ENCODE measurements around the gene WNT10A. TPM values are rescaled to one million over a fixed set of nuclear protein-coding genes. Genes with fewer than 3 reads are reported as not detected.

WNT10A gene
- total and polyA plus RNA-seq, 9 of the 15 experiments (the other 6 are each of a cell fraction or from before 2014, with no cell fraction given) = not detected

DNA sequence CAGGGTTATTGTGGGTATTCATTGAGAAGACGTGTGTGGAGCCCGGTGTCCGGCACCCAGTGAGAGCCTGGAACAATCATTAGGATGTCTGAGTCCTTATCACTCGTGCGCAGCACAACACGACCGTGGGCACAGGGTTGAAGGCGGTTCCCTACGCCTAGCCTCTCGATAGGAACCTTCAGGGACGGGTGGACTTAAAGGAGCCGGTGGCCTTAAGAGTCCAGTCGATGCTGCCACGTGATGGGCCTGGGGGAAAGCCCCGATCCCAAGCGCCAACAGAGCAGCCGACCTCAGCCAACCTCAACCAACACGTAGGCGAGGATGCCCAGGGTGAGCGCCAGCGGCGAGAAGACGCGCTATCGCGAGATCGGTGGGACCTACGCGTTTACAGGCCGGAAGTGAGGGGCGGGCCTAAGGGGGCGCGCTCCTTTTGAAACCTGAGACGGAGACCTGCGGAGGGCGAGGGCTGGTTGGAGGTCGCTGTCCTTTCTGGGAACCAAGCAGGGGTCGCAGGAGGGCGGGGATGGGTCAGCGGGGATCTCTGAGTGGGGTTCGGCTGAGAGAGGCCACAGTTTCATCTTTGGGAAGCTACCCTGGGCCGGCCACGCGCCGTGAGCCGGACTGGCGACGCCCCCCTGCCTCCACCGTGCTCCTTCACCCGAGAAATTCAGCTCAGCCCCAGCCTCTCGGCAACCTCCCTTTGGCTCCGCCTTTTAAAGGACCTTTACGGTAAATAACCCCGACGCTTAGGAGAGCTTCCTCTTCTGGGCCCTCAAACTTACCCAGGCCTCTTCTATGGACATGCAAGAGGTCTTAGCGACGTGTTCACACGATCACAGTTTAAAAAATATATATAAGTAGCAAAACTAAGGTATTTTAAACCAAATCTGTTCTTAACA, 28.3 kb downstream of the WNT10A start (continued):
- TF ChIP-seq, protein P1, sequence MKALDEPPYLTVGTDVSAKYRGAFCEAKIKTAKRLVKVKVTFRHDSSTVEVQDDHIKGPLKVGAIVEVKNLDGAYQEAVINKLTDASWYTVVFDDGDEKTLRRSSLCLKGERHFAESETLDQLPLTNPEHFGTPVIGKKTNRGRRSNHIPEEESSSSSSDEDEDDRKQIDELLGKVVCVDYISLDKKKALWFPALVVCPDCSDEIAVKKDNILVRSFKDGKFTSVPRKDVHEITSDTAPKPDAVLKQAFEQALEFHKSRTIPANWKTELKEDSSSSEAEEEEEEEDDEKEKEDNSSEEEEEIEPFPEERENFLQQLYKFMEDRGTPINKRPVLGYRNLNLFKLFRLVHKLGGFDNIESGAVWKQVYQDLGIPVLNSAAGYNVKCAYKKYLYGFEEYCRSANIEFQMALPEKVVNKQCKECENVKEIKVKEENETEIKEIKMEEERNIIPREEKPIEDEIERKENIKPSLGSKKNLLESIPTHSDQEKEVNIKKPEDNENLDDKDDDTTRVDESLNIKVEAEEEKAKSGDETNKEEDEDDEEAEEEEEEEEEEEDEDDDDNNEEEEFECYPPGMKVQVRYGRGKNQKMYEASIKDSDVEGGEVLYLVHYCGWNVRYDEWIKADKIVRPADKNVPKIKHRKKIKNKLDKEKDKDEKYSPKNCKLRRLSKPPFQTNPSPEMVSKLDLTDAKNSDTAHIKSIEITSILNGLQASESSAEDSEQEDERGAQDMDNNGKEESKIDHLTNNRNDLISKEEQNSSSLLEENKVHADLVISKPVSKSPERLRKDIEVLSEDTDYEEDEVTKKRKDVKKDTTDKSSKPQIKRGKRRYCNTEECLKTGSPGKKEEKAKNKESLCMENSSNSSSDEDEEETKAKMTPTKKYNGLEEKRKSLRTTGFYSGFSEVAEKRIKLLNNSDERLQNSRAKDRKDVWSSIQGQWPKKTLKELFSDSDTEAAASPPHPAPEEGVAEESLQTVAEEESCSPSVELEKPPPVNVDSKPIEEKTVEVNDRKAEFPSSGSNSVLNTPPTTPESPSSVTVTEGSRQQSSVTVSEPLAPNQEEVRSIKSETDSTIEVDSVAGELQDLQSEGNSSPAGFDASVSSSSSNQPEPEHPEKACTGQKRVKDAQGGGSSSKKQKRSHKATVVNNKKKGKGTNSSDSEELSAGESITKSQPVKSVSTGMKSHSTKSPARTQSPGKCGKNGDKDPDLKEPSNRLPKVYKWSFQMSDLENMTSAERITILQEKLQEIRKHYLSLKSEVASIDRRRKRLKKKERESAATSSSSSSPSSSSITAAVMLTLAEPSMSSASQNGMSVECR (CRISPR knock-in tag; IDR thresholded peaks at IDR 0.05) = 0 out of 2 replicates have a peak, but pooled peaks have one; percentile 46
- TF ChIP-seq ZNF583 (CRISPR knock-in tag; IDR thresholded peaks at IDR 0.05) (0 out of 2 replicates have a peak, but pooled peaks have one; percentile 39), MAFF (IDR thresholded peaks at IDR 0.05; ENCODE audit: low read length) (peak; percentile 47; the same call in 1 of the 2 replicates), HNRNPH1 (optimal IDR thresholded peaks at IDR 0.05; ENCODE audit: low read depth, low read length) (no peak), SMAD1 (IDR thresholded peaks at IDR 0.05; ENCODE audit: low read depth, low read length, partially characterized antibody) (no peak), ZNF224 (CRISPR knock-in tag; IDR thresholded peaks at IDR 0.05) (no peak), SAFB2 (IDR thresholded peaks at IDR 0.05; ENCODE audit: borderline replicate concordance, low read depth, low read length, severe bottlenecking) (no peak), C11orf30 (IDR thresholded peaks at IDR 0.05; ENCODE audit: low read depth) (peak; percentile 24; the same call in 1 of the 2 replicates), KLF10 (CRISPR knock-in tag; IDR thresholded peaks at IDR 0.05) (no peak), TBL1XR1 (IDR thresholded peaks at IDR 0.05; ENCODE audit: low read length in 2 of 2) (no peak)
- TF ChIP-seq, protein P2, sequence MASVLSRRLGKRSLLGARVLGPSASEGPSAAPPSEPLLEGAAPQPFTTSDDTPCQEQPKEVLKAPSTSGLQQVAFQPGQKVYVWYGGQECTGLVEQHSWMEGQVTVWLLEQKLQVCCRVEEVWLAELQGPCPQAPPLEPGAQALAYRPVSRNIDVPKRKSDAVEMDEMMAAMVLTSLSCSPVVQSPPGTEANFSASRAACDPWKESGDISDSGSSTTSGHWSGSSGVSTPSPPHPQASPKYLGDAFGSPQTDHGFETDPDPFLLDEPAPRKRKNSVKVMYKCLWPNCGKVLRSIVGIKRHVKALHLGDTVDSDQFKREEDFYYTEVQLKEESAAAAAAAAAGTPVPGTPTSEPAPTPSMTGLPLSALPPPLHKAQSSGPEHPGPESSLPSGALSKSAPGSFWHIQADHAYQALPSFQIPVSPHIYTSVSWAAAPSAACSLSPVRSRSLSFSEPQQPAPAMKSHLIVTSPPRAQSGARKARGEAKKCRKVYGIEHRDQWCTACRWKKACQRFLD (CRISPR knock-in tag; IDR thresholded peaks at IDR 0.05) = no peak
- TF ChIP-seq, protein P3, sequence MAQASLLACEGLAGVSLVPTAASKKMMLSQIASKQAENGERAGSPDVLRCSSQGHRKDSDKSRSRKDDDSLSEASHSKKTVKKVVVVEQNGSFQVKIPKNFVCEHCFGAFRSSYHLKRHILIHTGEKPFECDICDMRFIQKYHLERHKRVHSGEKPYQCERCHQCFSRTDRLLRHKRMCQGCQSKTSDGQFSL (CRISPR knock-in tag; IDR thresholded peaks at IDR 0.05) = peak; percentile 29; the same call in 1 of the 2 replicates
- TF ChIP-seq, protein P3 (tag; IDR thresholded peaks at IDR 0.05) = no peak
- TF ChIP-seq, protein P4, sequence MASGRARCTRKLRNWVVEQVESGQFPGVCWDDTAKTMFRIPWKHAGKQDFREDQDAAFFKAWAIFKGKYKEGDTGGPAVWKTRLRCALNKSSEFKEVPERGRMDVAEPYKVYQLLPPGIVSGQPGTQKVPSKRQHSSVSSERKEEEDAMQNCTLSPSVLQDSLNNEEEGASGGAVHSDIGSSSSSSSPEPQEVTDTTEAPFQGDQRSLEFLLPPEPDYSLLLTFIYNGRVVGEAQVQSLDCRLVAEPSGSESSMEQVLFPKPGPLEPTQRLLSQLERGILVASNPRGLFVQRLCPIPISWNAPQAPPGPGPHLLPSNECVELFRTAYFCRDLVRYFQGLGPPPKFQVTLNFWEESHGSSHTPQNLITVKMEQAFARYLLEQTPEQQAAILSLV (tag; IDR thresholded peaks at IDR 0.05) = no peak
- TF ChIP-seq, protein P5, sequence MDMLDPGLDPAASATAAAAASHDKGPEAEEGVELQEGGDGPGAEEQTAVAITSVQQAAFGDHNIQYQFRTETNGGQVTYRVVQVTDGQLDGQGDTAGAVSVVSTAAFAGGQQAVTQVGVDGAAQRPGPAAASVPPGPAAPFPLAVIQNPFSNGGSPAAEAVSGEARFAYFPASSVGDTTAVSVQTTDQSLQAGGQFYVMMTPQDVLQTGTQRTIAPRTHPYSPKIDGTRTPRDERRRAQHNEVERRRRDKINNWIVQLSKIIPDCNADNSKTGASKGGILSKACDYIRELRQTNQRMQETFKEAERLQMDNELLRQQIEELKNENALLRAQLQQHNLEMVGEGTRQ (CRISPR knock-in tag; IDR thresholded peaks at IDR 0.05) = no peak

Measured in K562 (cell line).